ENCODE results near the gene CDK5RAP3. TPM values are rescaled to one million over a fixed set of nuclear protein-coding genes. Genes with fewer than 3 reads are reported as not detected.

Gene CDK5RAP3
- total RNA-seq, 4 donors from 2014 or later = 95.8 to 115 (median 107) TPM

DNA sequence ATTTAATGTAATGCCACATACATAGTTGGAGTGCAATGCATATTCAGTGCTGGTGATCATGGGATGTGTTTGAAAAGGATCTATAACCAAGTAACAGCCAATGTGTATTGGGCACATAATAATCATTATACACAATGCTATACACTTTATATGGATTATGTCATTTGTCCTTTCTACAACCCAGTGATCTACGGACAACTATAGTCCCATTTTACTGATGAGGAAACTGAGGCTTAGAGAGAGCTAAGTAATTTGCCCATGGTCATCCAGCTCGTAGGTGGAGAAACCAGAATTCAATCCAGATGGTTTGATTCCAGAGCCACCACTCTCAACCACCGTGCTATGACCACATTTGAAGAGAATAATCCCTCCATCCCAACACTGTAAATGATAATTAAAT is 39.3 kb downstream of the CDK5RAP3 start:
- WGBS, 2 donors = 87 to 90% methylated on average over 3 of the region's 3 CpGs
- intact Hi-C loops (cut with DNase I; ENCODE audit: low total_unique reads) = no loop called here
- TF ChIP-seq CTCF (IDR thresholded peaks at IDR 0.05) = no peak
- no peak for TF ChIP-seq POLR2A (IDR thresholded peaks at IDR 0.05)
- no peak for DNase-seq (ENCODE audit: low spot score in 2 of 2)
- H3K4me3 ChIP-seq (ENCODE audit: low read depth, poor library complexity, severe bottlenecking) = no peak overlapping the region

DNA sequence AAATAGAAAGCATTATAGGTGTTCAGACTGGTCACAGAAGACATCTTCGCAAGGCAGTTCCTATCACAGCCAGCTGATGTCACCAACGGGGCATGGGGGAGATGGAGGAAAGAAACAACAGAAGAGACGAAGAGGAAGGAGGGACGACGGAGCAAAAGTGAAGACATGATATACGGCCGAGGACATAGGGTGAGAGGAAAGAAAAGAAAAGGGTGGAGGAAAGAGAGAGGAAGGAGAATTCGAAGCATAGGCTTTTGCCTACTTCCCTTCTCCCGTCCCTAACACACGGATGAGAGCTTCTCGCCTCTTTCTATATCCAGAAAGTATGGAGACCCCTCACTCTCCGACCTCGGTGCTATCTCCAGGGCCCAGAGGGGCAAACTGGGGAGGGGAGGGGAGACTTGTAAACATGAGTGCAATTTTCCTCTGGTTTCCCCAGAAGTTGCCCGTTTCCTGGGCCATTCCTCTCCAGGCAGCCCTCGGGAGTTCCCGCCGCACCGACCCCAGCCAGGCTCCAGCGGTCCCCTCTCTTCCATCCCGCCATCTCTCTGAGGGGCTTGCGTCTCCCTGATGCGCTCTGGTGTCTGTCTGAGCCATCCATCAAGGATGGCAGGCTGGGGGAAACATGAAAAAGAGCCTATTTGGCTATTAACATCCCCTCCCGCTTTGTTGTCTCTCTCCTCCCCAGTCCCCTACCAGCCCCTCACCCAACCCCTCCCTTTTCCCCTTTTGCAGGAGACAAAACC is 40.7 kb downstream of the CDK5RAP3 start:
- 7 to 8% methylated on average over 23 of the region's 23 CpGs for WGBS, 2 donors
- intact Hi-C loops (cut with DNase I; ENCODE audit: low total_unique reads) = no loop called here
- DNase-seq (ENCODE audit: low spot score in 2 of 2) = no peak
- TF ChIP-seq POLR2A (IDR thresholded peaks at IDR 0.05) (no peak), CTCF (IDR thresholded peaks at IDR 0.05) (no peak)
- no peak overlapping the region for H3K4me3 ChIP-seq (ENCODE audit: low read depth, poor library complexity, severe bottlenecking)

- H3K4me3 ChIP-seq (ENCODE audit: low read depth, poor library complexity, severe bottlenecking) = no peak overlapping the region
- TF ChIP-seq POLR2A (IDR thresholded peaks at IDR 0.05) (no peak), CTCF (IDR thresholded peaks at IDR 0.05) (no peak)
- WGBS, 2 donors = 1% methylated on average over 33 to 34 of the region's 34 CpGs
- no peak for DNase-seq (ENCODE audit: low spot score in 2 of 2)
- intact Hi-C loops (cut with DNase I; ENCODE audit: low total_unique reads) = no loop called here
Observed at GRCh38 chr17:48012151-48012520, 41.2 kb downstream of the CDK5RAP3 start.

DNA sequence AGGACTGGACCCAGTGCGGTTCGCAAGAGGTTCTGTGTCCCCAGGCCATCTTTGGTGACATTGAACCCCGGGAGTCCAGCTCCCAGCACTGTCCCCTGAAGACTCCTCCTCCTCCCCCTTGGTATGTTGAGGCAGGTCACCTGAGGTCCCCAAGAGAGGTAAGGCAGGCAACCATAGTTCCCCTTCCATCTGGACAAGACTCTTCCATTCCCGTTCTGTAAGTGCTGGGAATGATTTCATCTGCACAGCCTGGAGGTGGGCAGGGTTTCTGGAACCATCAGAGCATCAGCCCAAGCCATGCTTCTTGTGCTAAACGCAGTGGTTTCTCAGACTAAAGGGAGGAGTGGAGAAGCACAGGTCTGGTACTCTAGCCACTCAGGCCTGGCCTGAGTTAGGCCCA is 41.7 kb downstream of the CDK5RAP3 start:
- intact Hi-C loops (cut with DNase I; ENCODE audit: low total_unique reads) = no loop called here
- WGBS, 2 donors = 45% methylated on average over 3 to 4 of the region's 5 CpGs
- DNase-seq (ENCODE audit: low spot score in 2 of 2) = no peak
- no peak overlapping the region for H3K4me3 ChIP-seq (ENCODE audit: low read depth, poor library complexity, severe bottlenecking)
- TF ChIP-seq POLR2A (IDR thresholded peaks at IDR 0.05) (no peak), CTCF (IDR thresholded peaks at IDR 0.05) (no peak)

DNA sequence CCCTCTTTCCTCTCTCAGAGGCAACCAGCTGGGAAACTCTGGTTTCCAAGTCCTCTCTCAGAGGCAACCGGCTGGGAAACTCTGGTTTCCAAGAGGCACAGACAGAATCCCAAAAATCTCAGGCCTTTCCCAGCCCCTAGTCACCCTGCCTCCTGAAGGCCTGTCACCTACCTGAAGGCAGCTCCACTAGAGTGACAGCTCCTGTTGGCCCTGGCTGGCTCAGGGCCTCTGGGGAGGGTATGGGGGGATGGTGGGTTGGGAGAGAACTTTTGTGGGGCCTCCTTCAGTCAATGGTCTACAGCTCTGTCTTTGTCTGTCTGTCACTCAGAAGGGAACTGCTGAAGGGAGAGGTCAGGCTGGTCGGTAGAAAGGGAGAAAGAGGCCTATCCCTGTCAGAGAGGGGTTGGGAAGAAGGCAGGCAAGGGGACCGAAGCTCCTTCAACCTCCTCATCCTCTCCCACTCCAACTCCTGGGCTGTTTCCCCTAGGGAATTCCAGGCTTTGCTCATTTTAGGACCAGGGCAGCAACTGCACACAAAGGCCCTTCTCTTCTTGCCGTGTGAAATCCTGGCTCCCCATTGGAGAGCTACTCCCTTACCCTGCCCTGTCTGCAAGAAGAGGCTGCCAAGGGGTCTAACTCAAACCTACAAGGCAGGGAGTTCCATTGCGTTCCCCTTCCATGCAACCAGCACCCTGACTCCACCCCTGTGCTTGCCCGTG is 43.1 kb downstream of the CDK5RAP3 start:
- intact Hi-C loops (cut with DNase I; ENCODE audit: low total_unique reads) = no loop called here
- no peak overlapping the region for H3K4me3 ChIP-seq (ENCODE audit: low read depth, poor library complexity, severe bottlenecking)
- TF ChIP-seq POLR2A (IDR thresholded peaks at IDR 0.05) (no peak), CTCF (IDR thresholded peaks at IDR 0.05) (no peak)
- WGBS, 2 donors = 87 to 88% methylated on average over 6 of the region's 6 CpGs
- DNase-seq (ENCODE audit: low spot score in 2 of 2) = no peak

Measured in lower leg skin (tissue), 4 donors.